PC-9 (cell line): ENCODE measurements around the gene FAM120B. TPM values are rescaled to one million over a fixed set of nuclear protein-coding genes. Genes with fewer than 3 reads are reported as not detected.

Experiments
- BruUV-seq: library from RNA; stranded (reverse); fragments of 400-500 nt; replicated peaks from 2 replicates; lab custom pipeline; 2021; lab: Mats Ljungman, UMichigan
- CTCF ChIA-PET: fragments of 300-600 bp; sonication (Branson Sonifier 250); formaldehyde crosslinking; loops from one replicate; lab custom pipeline; 2022; ENCODE audit warnings: antibody characterized with exemption; lab: Charles Lee
- POLR2A ChIA-PET: fragments of 300-600 bp; sonication (Branson Sonifier 250); formaldehyde crosslinking; loops from one replicate; lab custom pipeline; 2022; ENCODE audit warnings: antibody characterized with exemption; ENCODE audit not compliant: unreplicated experiment; lab: Charles Lee
- DNase-seq, 2 experiments: peaks; one replicate each; pipeline versions ENCODE4 v3.0.0 to v3.0.0-alpha.2; 2015 to 2022; ENCODE audit warnings: mixed read lengths in 1 of 2
- H2AFZ ChIP-seq: fragments of 200-600 bp; sonication (generic); 2 replicates; pipeline ENCODE4 v1.8.1; 2017; ENCODE audit warnings: antibody characterized with exemption
- H3F3A ChIP-seq: fragments of 200-600 bp; sonication (generic); 2 replicates; pipeline ENCODE4 v1.8.1; 2017; ENCODE audit warnings: antibody characterized with exemption, mild to moderate bottlenecking, low read depth; ENCODE audit not compliant: insufficient read depth
- H3K27ac ChIP-seq: fragments of 200-600 bp; sonication (generic); 2 replicates; pipeline ENCODE4 v1.6.1; 2016; ENCODE audit warnings: mixed run types
- H3K27me3 ChIP-seq: fragments of 200-600 bp; sonication (generic); 2 replicates; pipeline ENCODE4 v1.6.1; 2016; ENCODE audit warnings: low read depth, mixed run types; ENCODE audit not compliant: insufficient read depth
- H3K36me3 ChIP-seq: fragments of 200-600 bp; sonication (generic); 2 replicates; pipeline ENCODE4 v1.6.1; 2016; ENCODE audit warnings: low read depth, mixed run types
- H3K4me1 ChIP-seq: fragments of 200-600 bp; sonication (generic); replicated peaks from 2 replicates; pipeline ENCODE4 v1.6.1; 2016; ENCODE audit warnings: mixed run types; ENCODE audit not compliant: insufficient read depth
- H3K4me2 ChIP-seq: fragments of 200-600 bp; sonication (generic); 2 replicates; pipeline ENCODE4 v1.6.1; 2017; ENCODE audit warnings: mixed run types
- H3K4me3 ChIP-seq: fragments of 200-600 bp; sonication (generic); 2 replicates; pipeline ENCODE4 v1.6.1; 2016; ENCODE audit warnings: mixed run types
- H3K79me2 ChIP-seq: fragments of 200-600 bp; sonication (generic); 2 replicates; pipeline ENCODE4 v1.6.1; 2017; ENCODE audit warnings: low read depth, mixed run types
- H3K9me2 ChIP-seq: fragments of 200-600 bp; sonication (generic); 2 replicates; pipeline ENCODE4 v1.8.1; 2017; ENCODE audit warnings: mild to moderate bottlenecking; ENCODE audit not compliant: insufficient read depth
- H3K9me3 ChIP-seq: fragments of 200-600 bp; sonication (generic); 2 replicates; pipeline ENCODE4 v1.8.1; 2016; ENCODE audit warnings: low read depth; ENCODE audit not compliant: insufficient read depth
- H4K20me1 ChIP-seq: fragments of 200-600 bp; sonication (generic); 2 replicates; pipeline ENCODE4 v1.8.1; 2017; ENCODE audit not compliant: insufficient read depth
- EZH2 ChIP-seq: fragments of 200-600 bp; sonication (generic); IDR thresholded peaks from 2 replicates; pipeline ENCODE4 v1.8.0; 2017; ENCODE audit warnings: antibody characterized with exemption, low read depth
- intact Hi-C: fragments of 100-400 bp; cut with micrococcal nuclease; formaldehyde crosslinking; loops from one replicate; pipeline ENCODE4 v1.10.0; 2022; ENCODE audit not compliant: unreplicated experiment
- total RNA-seq: library from RNA; stranded (reverse); gene quantifications from 2 replicates; pipeline ENCODE4 v1.2.3, GENCODE V29; 2021
- TF ChIP-seq, protein P1 (sequence below): fragments of 200-600 bp; sonication (generic); conservative IDR thresholded peaks from 2 replicates; pipeline ENCODE4 v1.6.1; 2017; ENCODE audit warnings: mixed run types, antibody characterized with exemption, mild to moderate bottlenecking, moderate library complexity

The FAM120B gene
- total RNA-seq, 1 experiment from 2014 or later = 14.3 TPM

DNA sequence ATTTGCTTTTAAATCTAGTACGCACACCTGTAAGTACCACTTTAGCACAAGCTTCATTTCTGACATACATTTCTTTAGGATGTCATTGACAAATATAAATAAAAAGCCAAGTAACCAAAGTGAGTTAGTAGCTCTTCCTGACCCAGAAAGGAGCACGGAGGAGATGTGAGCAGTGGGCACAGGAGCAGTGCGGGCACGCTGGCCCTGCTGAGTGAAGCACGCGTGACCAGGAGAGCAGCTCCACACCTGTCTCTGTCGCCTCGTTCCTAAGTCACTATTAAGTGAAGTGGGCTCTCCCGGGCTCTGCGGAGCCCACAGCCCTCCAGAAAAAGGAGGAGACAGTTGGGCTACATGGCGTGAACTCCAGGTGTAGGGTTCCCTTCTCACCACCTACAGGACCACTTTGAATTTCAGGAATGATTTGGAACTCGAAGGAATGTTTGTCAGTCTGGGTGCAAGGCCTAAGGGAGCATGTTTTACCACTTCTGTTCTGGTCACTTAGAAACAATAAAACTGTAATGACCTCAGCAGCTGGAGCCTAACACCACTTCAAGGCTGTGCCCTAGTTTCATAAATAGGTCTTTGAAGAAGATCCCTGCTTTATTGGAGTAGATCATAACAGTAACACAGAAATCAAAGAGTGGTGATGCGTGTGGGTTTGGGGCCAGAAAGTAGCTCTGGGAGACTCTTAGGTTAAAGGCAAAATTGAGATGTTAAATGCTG lies 95.9 kb downstream of the FAM120B start:
- intact Hi-C loops = no loop called here
- no peak overlapping the region for H2AFZ ChIP-seq
- no peak overlapping the region for H3K4me3 ChIP-seq
- ChIA-PET CTCF (no interaction called here), POLR2A (no interaction called here)
- no peaks in the 10 kb centered on the region for H3K4me1 ChIP-seq
- H3K27me3 ChIP-seq = no peaks in the 10 kb centered on the region
- no peak overlapping the region for H3K4me2 ChIP-seq
- no peak for TF ChIP-seq EZH2
- TF ChIP-seq, protein P1, sequence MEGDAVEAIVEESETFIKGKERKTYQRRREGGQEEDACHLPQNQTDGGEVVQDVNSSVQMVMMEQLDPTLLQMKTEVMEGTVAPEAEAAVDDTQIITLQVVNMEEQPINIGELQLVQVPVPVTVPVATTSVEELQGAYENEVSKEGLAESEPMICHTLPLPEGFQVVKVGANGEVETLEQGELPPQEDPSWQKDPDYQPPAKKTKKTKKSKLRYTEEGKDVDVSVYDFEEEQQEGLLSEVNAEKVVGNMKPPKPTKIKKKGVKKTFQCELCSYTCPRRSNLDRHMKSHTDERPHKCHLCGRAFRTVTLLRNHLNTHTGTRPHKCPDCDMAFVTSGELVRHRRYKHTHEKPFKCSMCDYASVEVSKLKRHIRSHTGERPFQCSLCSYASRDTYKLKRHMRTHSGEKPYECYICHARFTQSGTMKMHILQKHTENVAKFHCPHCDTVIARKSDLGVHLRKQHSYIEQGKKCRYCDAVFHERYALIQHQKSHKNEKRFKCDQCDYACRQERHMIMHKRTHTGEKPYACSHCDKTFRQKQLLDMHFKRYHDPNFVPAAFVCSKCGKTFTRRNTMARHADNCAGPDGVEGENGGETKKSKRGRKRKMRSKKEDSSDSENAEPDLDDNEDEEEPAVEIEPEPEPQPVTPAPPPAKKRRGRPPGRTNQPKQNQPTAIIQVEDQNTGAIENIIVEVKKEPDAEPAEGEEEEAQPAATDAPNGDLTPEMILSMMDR = no peak
- no peaks in the 10 kb centered on the region for H3F3A ChIP-seq
- H3K79me2 ChIP-seq = no peaks in the 10 kb centered on the region
- no peak for DNase-seq
- BruUV-seq = no TSS peak
- H3K36me3 ChIP-seq = peaks cover 4% of the 10 kb centered on the region; the same call in 1 of the 2 replicates
- H3K9me2 ChIP-seq = no peaks in the 10 kb centered on the region
- H3K9me3 ChIP-seq = no peaks in the 10 kb centered on the region
- H4K20me1 ChIP-seq = no peaks in the 10 kb centered on the region
- no peak overlapping the region for H3K27ac ChIP-seq

DNA sequence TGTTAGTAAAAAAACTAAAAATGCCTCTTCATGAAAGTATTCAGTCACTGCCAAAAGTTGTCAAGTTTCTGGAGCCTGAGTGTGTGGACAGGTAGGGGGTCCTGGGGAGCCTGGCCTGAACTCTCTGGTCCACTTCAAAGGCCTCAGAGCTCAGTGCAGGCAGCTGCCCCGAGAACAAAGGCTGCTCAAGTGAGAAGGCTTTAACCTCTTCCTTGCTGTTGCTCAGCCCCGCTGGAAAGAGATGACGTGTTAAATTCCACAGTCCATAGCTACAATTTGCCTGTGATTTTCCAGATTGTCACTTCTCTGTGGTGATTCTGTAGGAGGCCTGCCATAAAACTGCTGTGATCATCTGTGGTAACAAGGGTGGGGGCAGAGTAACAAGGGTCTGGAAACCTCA lies 96.9 kb downstream of the FAM120B start:
- BruUV-seq = no TSS peak
- no peak for DNase-seq
- no peaks in the 10 kb centered on the region for H4K20me1 ChIP-seq
- CTCF ChIA-PET = no interaction called here
- no peak overlapping the region for H3K4me3 ChIP-seq
- no peak overlapping the region for H2AFZ ChIP-seq
- no peaks in the 10 kb centered on the region for H3K9me3 ChIP-seq
- no peak for TF ChIP-seq EZH2
- TF ChIP-seq, protein P1 = no peak
- no peaks in the 10 kb centered on the region for H3K27me3 ChIP-seq
- POLR2A ChIA-PET = no interaction called here
- no peak overlapping the region for H3K27ac ChIP-seq
- H3K4me1 ChIP-seq = no peaks in the 10 kb centered on the region
- H3K9me2 ChIP-seq = no peaks in the 10 kb centered on the region
- no peaks in the 10 kb centered on the region for H3F3A ChIP-seq
- intact Hi-C loops = no loop called here
- no peaks in the 10 kb centered on the region for H3K79me2 ChIP-seq
- peaks cover 4% of the 10 kb centered on the region; the same call in 1 of the 2 replicates for H3K36me3 ChIP-seq
- no peak overlapping the region for H3K4me2 ChIP-seq

DNA sequence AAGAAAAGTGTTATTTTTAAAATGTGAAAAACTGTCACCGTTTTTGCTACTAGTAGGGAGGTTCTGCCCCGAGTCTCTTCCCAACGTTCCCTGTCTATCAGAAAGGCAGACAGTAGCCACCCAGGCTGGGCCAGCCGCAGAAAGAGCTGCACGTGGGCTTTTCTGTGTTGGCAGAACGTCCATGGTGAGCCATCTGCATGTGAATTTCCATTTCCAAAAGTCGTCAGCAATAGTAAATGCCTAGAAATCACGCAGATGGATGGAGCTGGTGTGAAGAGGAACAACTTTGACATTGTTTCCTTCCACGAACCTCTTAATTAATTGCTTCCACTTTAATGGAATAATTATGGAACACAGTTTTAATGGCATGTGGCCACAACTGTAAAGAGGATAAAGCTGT lies 97.5 kb downstream of the FAM120B start:
- Histone ChIP-seq H3K4me3 (no peak overlapping the region), H3K27ac (no peak overlapping the region), H3K4me1 (no peaks in the 10 kb centered on the region), H2AFZ (no peak overlapping the region), H4K20me1 (no peaks in the 10 kb centered on the region), H3K9me2 (no peaks in the 10 kb centered on the region), H3K9me3 (no peaks in the 10 kb centered on the region), H3K27me3 (no peaks in the 10 kb centered on the region), H3K36me3 (peaks cover 4% of the 10 kb centered on the region; the same call in 1 of the 2 replicates), H3K4me2 (no peak overlapping the region), H3F3A (no peaks in the 10 kb centered on the region), H3K79me2 (no peaks in the 10 kb centered on the region)
- TF ChIP-seq, protein P1 = no peak
- TF ChIP-seq EZH2 = no peak
- intact Hi-C loops = no loop called here
- BruUV-seq = no TSS peak
- ChIA-PET POLR2A (no interaction called here), CTCF (no interaction called here)
- no peak for DNase-seq
